ENCODE data around the gene LCK. TPM values are rescaled to one million over a fixed set of nuclear protein-coding genes. Genes with fewer than 3 reads are reported as not detected.

Gene LCK
- total RNA-seq, 2 experiments from 2014 or later, result 464 to 488 TPM

DNA sequence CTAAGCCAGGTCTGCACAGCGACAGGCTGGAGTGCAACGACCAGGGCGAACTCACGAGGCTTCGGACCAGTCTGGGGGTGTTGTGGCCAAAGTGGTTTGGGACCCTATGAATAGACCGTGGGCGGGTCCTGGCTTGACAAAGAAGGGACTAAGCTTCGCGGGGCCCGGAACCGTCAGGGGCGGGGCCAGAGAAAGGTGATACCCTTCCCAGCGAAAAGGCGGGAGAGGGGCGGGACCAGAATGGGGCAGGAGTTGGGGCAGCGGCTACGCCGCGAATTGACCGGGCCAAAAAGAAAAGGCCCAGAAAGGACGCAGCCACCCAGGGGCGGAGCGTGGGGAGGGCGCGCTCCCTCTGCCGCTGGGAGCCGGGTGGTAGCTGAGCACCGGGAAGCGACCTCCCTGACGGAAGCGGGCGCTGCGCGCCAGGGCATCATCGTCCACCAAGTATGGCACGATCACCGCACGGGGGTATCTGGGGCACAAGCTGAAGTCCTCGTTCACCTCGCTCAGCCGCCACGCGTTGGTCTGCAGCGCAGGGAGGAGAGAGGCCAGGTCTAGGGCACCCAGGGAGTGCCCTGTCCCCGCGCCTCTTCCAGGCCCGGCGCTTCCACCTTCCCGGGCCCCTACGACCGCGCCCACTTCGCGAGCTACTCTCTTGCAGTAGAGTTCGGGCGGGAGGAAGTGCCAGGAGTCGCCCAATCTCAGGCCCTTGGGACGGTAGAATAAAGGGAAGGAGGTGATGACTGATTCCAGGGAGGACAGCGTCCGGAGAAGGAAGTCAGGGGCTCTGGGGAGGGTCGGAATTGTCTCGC lies 10.7 kb upstream of the LCK start:
- ATAC-seq (peak; percentile 76), DNase-seq (peak; percentile 62)
- CTCF ChIA-PET, result interaction anchor here (0.6 to 4.4 kb wide), 11 partner anchors 10 to 82 kb away, joined by 3 to 66 read pairs (median 6); partner anchors contain the start of genes HDAC1 and LCK
- Mint-ChIP-seq H3K27ac (peak overlapping the region; percentile 72), H3K36me3 (ENCODE audit: low read depth) (peaks cover 2% of the 10 kb centered on the region), H3K4me1 (ENCODE audit: low read depth) (peaks cover 28% of the 10 kb centered on the region), H3K27me3 (ENCODE audit: low read depth) (no peaks in the 10 kb centered on the region), H3K4me3 (peak overlapping the region; percentile 82), H3K9me3 (ENCODE audit: insufficient read depth) (no peaks in the 10 kb centered on the region)
- POLR2A ChIA-PET, result interaction anchor here (0.5 to 6.3 kb wide), 12 partner anchors 9 to 151 kb away, joined by 3 to 71 read pairs (median 3); partner anchors contain the start of genes EIF3I, HDAC1, LCK and MARCKSL1

GRCh38 chr1:32241001-32241763 lies 9.9 kb upstream of the LCK start:
- H3K27me3 Mint-ChIP-seq (ENCODE audit: low read depth), result no peaks in the 10 kb centered on the region
- ATAC-seq, result peak; percentile 77

DNA sequence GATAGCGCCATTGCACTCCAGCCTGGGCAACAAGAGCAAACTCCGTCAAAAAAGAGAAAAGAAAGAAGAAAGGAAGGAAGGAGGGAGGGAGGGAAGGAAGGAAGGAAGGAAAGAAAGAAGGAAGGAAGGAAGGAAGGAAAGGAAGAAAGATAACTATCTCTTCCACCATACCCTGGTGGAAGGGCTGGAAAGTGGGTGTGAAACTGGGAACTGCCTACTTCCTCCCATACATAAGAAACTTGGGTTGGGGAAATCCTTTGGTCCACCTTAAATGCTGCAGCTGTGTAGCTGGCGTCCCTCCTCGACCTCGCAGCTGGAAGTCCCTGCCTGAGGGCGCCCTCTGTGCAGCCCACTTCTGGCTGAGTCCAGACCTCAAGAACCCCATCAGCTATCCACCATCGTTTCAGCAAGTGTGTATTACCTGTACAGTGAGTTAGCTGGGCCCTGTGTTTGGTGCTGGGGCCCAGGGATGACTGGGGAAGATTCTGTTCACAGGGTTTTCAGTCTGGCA lies 8.7 kb upstream of the LCK start:
- CTCF ChIA-PET, result interaction anchor here (0.8 to 4.0 kb wide), 3 partner anchors 19 to 130 kb away, joined by 3 to 32 read pairs (median 3); no protein-coding TSS in a partner anchor
- H3K4me3 Mint-ChIP-seq, result peak overlapping the region; percentile 3

More at GRCh38 chr1:32241001-32241763, 9.9 kb upstream of the LCK start:
- peak; percentile 50 for DNase-seq
- Mint-ChIP-seq H3K4me1 (ENCODE audit: low read depth) (peaks cover 30% of the 10 kb centered on the region), H3K36me3 (ENCODE audit: low read depth) (peaks cover under 1% of the 10 kb centered on the region), H3K4me3 (peak overlapping the region; percentile 82), H3K27ac (peak overlapping the region; percentile 72), H3K9me3 (ENCODE audit: insufficient read depth) (no peaks in the 10 kb centered on the region)
- ChIA-PET POLR2A (interaction anchor here (0.8 to 6.3 kb wide), 9 partner anchors 9 to 95 kb away, joined by 3 to 71 read pairs (median 3); partner anchors contain the start of genes EIF3I, HDAC1, LCK and MARCKSL1), CTCF (interaction anchor here (0.5 to 4.4 kb wide), 11 partner anchors 9 to 132 kb away, joined by 3 to 66 read pairs (median 6); partner anchors contain the start of genes HDAC1 and LCK)

GRCh38 chr1:32246888-32247273 lies 4.2 kb upstream of the LCK start, which contains the start of gene FAM167B:
FAM167B (plus strand) TSS chr1:32247222; CDS start chr1:32247422, 200 bp downstream.
- ChIA-PET CTCF (interaction anchor here (0.7 to 4.9 kb wide), 11 partner anchors 9 to 136 kb away, joined by 3 to 58 read pairs (median 9); partner anchors contain the start of genes EIF3I, HDAC1 and TMEM234), POLR2A (interaction anchor here (1.7 kb wide), 1 partner anchor 67 kb away, joined by 4 read pairs; the partner anchor contains the start of gene TXLNA)
- ATAC-seq, result no peak
- H3K27ac Mint-ChIP-seq, result peak within 1 kb of the TSS; percentile 95
- DNase-seq, result no peak
- no peaks in the 10 kb centered on the region for H3K9me3 Mint-ChIP-seq (ENCODE audit: insufficient read depth)
- H3K4me1 Mint-ChIP-seq (ENCODE audit: low read depth), result peaks cover 57% of the 10 kb centered on the region
- H3K4me3 Mint-ChIP-seq, result peak within 1 kb of the TSS; percentile 63
- H3K36me3 Mint-ChIP-seq (ENCODE audit: low read depth), result peaks cover 10% of the 10 kb centered on the region
- no peaks in the 10 kb centered on the region for H3K27me3 Mint-ChIP-seq (ENCODE audit: low read depth)

More for the DNA sequence above, 8.7 kb upstream of the LCK start:
- Mint-ChIP-seq H3K27me3 (ENCODE audit: low read depth) (no peaks in the 10 kb centered on the region), H3K9me3 (ENCODE audit: insufficient read depth) (no peaks in the 10 kb centered on the region), H3K27ac (peak overlapping the region; percentile 39), H3K36me3 (ENCODE audit: low read depth) (no peaks in the 10 kb centered on the region), H3K4me1 (ENCODE audit: low read depth) (peaks cover 42% of the 10 kb centered on the region)
- DNase-seq (no peak), ATAC-seq (no peak)
- POLR2A ChIA-PET, result interaction anchor here (0.8 to 6.3 kb wide), 2 partner anchors 7 to 16 kb away, joined by 4 to 71 read pairs; partner anchors contain the start of gene LCK

DNA sequence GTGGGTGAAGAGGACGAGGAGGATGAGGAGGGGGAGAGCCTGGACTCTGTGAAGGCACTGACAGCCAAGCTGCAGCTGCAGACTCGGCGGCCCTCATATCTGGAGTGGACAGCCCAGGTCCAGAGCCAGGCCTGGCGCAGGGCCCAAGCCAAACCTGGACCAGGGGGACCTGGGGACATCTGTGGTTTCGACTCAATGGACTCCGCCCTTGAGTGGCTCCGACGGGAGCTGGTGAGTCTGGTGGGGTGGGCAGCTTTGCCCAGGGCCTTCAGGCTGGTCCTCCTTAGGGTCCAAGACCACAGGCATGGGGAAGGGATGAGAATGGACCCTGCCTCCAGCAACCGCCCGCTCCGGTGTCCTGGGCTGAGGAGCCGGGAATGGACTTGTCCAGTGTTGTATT lies 3.6 kb upstream of the LCK start:
- DNase-seq (no peak), ATAC-seq (no peak)
- ChIA-PET CTCF (interaction anchor here (1.0 to 6.1 kb wide), 22 partner anchors 8 to 115 kb away, joined by 3 to 66 read pairs (median 10); partner anchors contain the start of genes CCDC28B, EIF3I, HDAC1 and IQCC), POLR2A (interaction anchor here (0.6 to 2.2 kb wide), 3 partner anchors 50 to 404 kb away, joined by 3 to 7 read pairs (median 4); partner anchors contain the start of genes RBBP4 and TXLNA)
- peak overlapping the region; percentile 95 for H3K27ac Mint-ChIP-seq
- H3K4me1 Mint-ChIP-seq (ENCODE audit: low read depth), result peaks cover 54% of the 10 kb centered on the region
- no peaks in the 10 kb centered on the region for H3K27me3 Mint-ChIP-seq (ENCODE audit: low read depth)
- H3K36me3 Mint-ChIP-seq (ENCODE audit: low read depth), result peaks cover 16% of the 10 kb centered on the region
- peak overlapping the region; percentile 63 for H3K4me3 Mint-ChIP-seq
- no peaks in the 10 kb centered on the region for H3K9me3 Mint-ChIP-seq (ENCODE audit: insufficient read depth)

DNA sequence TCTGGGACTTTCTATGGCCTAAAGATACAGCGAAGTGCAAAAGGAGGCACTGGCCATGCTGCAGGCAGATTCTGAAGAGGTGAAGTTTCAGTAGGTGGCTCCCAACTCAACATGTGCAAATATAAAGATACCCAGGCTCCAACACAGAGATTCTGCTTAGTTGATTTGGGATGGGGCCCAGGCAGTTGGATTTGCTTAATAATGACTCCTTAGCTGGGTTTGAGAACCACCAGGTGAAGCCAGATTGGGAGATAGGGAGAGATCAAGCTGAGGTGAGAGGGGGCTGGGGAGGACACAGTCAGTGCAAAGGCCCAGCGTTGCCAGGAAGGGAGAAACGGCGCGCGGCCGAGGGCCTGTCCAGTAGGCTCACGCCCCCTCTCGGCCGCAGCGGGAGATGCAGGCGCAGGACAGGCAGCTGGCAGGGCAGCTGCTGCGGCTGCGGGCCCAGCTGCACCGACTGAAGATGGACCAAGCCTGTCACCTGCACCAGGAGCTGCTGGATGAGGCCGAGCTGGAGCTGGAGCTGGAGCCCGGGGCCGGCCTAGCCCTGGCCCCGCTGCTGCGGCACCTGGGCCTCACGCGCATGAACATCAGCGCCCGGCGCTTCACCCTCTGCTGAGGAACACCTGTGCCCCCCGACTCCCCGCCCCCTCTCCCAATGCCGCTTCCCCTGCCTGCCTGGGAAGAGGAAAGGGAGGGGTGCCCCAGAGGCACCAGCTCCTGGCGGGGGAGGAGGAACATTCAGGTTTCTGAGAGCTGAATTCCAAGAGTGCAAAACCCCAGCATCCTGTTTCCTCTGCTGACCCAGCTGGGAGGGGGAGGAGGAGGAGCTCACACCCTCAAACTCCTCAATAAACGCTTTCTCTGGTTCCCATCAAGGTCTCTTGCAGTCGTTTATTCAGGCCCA lies 2.8 kb upstream of the LCK start:
- ATAC-seq (peak; percentile 25), DNase-seq (peak; percentile 86)
- ChIA-PET CTCF (interaction anchor here (0.6 to 6.1 kb wide), 37 partner anchors 7 to 317 kb away, joined by 3 to 66 read pairs (median 7); partner anchors contain the start of genes CCDC28B, EIF3I, HDAC1 and IQCC), POLR2A (interaction anchor here (0.6 to 8.9 kb wide), 14 partner anchors 8 to 403 kb away, joined by 3 to 137 read pairs (median 4); partner anchors contain the start of genes CCDC28B, HDAC1, KPNA6 and MARCKSL1)
- H3K4me1 Mint-ChIP-seq (ENCODE audit: low read depth), result peaks cover 50% of the 10 kb centered on the region
- H3K4me3 Mint-ChIP-seq, result peak overlapping the region; percentile 99
- peaks cover 23% of the 10 kb centered on the region for H3K36me3 Mint-ChIP-seq (ENCODE audit: low read depth)
- no peaks in the 10 kb centered on the region for H3K27me3 Mint-ChIP-seq (ENCODE audit: low read depth)
- H3K9me3 Mint-ChIP-seq (ENCODE audit: insufficient read depth), result no peaks in the 10 kb centered on the region
- peak overlapping the region; percentile 95 for H3K27ac Mint-ChIP-seq

- H3K9me3 Mint-ChIP-seq (ENCODE audit: insufficient read depth), result no peaks in the 10 kb centered on the region
- H3K4me1 Mint-ChIP-seq (ENCODE audit: low read depth), result peaks cover 54% of the 10 kb centered on the region
- DNase-seq (peak; percentile 94), ATAC-seq (peak; percentile 64)
- H3K27me3 Mint-ChIP-seq (ENCODE audit: low read depth), result no peaks in the 10 kb centered on the region
- peaks cover 37% of the 10 kb centered on the region for H3K36me3 Mint-ChIP-seq (ENCODE audit: low read depth)
- ChIA-PET CTCF (interaction anchor here (0.7 to 6.1 kb wide), 14 partner anchors 9 to 324 kb away, joined by 3 to 66 read pairs (median 11); partner anchors contain the start of genes CCDC28B, HDAC1 and MARCKSL1), POLR2A (interaction anchor here (0.6 to 8.9 kb wide), 22 partner anchors 8 to 312 kb away, joined by 3 to 137 read pairs (median 6); partner anchors contain the start of genes BSDC1, CCDC28B, HDAC1 and MARCKSL1)
- H3K27ac Mint-ChIP-seq, result peak overlapping the region; percentile 95
- H3K4me3 Mint-ChIP-seq, result peak overlapping the region; percentile 99
These were observed 1.1 kb upstream of the LCK start for GRCh38 chr1:32249831-32250525.

DNA sequence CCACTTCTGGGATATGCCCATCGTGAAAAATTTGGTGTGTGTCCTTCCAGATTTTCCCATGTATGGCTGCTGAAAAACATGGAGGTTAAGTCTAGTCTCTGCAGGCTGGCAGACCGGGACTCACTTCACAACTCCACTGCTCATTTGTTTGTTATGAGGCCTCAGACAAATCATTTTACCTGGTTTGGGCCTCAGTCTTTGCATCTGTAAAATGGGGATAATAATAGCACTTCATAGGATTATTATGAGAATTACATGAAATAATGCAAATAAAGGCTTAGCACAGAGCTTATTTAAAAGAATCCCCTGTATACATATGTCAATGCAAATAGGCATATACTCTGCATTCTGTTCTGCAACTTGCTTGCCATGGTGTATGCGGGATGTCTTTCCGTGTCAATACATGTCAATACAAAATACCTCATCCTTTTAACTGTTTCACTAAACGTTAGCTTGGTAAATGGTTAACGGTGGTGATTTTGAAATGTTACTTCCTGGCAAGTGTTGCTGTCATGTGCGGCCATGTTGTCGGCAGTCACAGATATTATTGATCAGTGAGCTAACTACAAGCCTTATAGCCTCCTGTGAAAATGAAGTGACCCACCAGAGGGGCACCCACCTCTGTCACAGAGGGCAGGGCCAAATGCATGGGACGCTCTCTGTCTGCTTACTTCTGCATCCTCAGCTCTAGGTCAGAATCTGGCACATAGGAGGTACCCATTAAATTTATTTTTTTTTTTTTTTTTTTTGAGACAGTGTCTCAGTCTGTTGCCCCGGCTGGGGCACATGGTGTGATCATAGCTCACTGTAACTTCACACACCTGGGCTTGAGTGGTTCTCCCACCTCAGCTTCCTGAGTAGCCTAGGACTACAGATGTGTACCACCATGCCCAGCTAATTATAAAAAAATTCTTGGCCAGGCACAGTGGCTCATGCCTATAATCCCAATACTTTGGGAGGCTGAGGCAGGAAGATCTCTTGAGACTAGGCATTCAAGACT lies 4.3 kb downstream of the LCK start:
- peak; percentile 4 for ATAC-seq

More for the DNA sequence above, 4.3 kb downstream of the LCK start:
- Mint-ChIP-seq H3K36me3 (ENCODE audit: low read depth) (peaks cover 70% of the 10 kb centered on the region), H3K27ac (peak overlapping the region; percentile 85), H3K9me3 (ENCODE audit: insufficient read depth) (no peaks in the 10 kb centered on the region), H3K27me3 (ENCODE audit: low read depth) (no peaks in the 10 kb centered on the region), H3K4me1 (ENCODE audit: low read depth) (peaks cover 43% of the 10 kb centered on the region), H3K4me3 (peak overlapping the region; percentile 99)
- POLR2A ChIA-PET, result interaction anchor here (0.7 to 8.9 kb wide), 8 partner anchors 9 to 81 kb away, joined by 3 to 137 read pairs (median 4); partner anchors contain the start of genes HDAC1 and MARCKSL1
- DNase-seq, result peak; percentile 60
- CTCF ChIA-PET, result interaction anchor here (0.7 to 2.5 kb wide), 9 partner anchors 8 to 396 kb away, joined by 3 to 14 read pairs (median 4); partner anchors contain the start of genes FAM167B and RBBP4
